Smooth muscle cell (in vitro differentiated cells): ENCODE results near the gene FGF12. TPM values are rescaled to one million over a fixed set of nuclear protein-coding genes. Genes with fewer than 3 reads are reported as not detected.

Experiments used
- DNase-seq: peaks from one replicate; lab custom pipeline; 2025; ENCODE audit not compliant: unreplicated experiment; lab: John Stamatoyannopoulos, UW
- H2AFZ ChIP-seq: fragments of 200-600 bp; sonication (generic); 2 replicates; pipeline ENCODE4 v1.6.0; 2016; ENCODE audit warnings: antibody characterized with exemption, low read depth, mild to moderate bottlenecking
- H3F3A ChIP-seq: fragments of 200-600 bp; sonication (generic); 2 replicates; pipeline ENCODE4 v1.6.0; 2017; ENCODE audit warnings: antibody characterized with exemption, low read depth
- H3K27ac ChIP-seq: fragments of 200-600 bp; sonication (generic); 2 replicates; pipeline ENCODE4 v1.5.1; 2016; ENCODE audit warnings: low read depth, mild to moderate bottlenecking
- H3K27me3 ChIP-seq: fragments of 200-600 bp; sonication (generic); 2 replicates; pipeline ENCODE4 v1.6.1; 2016; ENCODE audit warnings: low read depth, mild to moderate bottlenecking
- H3K36me3 ChIP-seq: fragments of 200-600 bp; sonication (generic); 2 replicates; pipeline ENCODE4 v1.5.1; 2016; ENCODE audit warnings: low read depth
- H3K4me1 ChIP-seq: fragments of 200-600 bp; sonication (generic); 2 replicates; pipeline ENCODE4 v1.5.1; 2016; ENCODE audit warnings: low read depth
- H3K4me2 ChIP-seq: fragments of 200-600 bp; sonication (generic); 2 replicates; pipeline ENCODE4 v1.6.0; 2016; ENCODE audit warnings: mild to moderate bottlenecking
- H3K4me3 ChIP-seq: fragments of 200-600 bp; sonication (generic); 2 replicates; pipeline ENCODE4 v1.5.1; 2016; ENCODE audit warnings: mild to moderate bottlenecking
- H3K79me2 ChIP-seq: fragments of 200-600 bp; sonication (generic); 2 replicates; pipeline ENCODE4 v1.6.0; 2016; ENCODE audit warnings: low read depth, mild to moderate bottlenecking
- H3K9ac ChIP-seq: fragments of 200-600 bp; sonication (generic); 2 replicates; pipeline ENCODE4 v1.6.0; 2016; ENCODE audit warnings: low read depth
- H3K9me3 ChIP-seq: fragments of 200-600 bp; sonication (generic); replicated peaks from 2 replicates; pipeline ENCODE4 v1.5.1; 2016; ENCODE audit warnings: low read depth
- H4K20me1 ChIP-seq: fragments of 200-600 bp; sonication (generic); 2 replicates; pipeline ENCODE4 v1.6.0; 2016; ENCODE audit warnings: low read depth
- WGBS: methylation state at CpG from one replicate; pipeline ENCODE4 v1.1.7; 2016; ENCODE audit warnings: low lambda C conversion rate; 5-methylcytosine and 5-hydroxymethylcytosine counted together
- polyA plus RNA-seq: library from polyadenylated mRNA; unstranded; fragments of >200 nt; fragmentation: Nextera tagmentation; extraction: Ambion mirVana; gene quantifications from 2 replicates; pipeline ENCODE4 v1.2.1, GENCODE V29; 2016
- total RNA-seq: library from RNA; depleted of rRNA; stranded (reverse); fragments of >200 nt; gene quantifications from 2 replicates; pipeline ENCODE4 v1.2.3, GENCODE V29; 2014
- TF ChIP-seq, protein P1 (sequence below): fragments of 200-600 bp; sonication (generic); IDR thresholded peaks from 2 replicates; pipeline ENCODE4 v1.5.1; 2017; ENCODE audit warnings: borderline replicate concordance, mild to moderate bottlenecking, antibody characterized with exemption; ENCODE audit not compliant: insufficient read depth, poor library complexity, severe bottlenecking

FGF12 gene
- total and polyA plus RNA-seq, 2 experiments from 2014 or later = 0.47 to 1.0 TPM

DNA sequence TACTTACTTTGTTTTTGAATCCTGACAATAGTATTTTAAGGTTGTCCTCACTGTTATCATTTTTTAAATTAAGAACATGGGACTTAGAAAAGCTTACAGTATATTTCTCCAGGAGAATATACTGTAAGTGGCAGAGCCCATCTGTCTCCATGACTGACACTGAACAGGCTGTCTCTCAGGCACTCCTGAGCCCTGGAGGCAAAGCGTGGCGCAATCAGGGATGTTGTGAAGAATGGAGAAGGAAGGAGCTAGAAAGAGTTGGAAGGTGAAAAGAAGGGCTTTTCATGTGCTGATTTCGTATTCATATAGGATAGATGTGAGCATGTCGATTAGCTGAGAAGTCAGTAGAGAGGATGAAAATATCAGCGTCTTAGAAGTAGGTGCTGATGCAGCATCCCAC, 41.5 kb downstream of the FGF12 start:
- peaks cover 3% of the 10 kb centered on the region for H3K9me3 ChIP-seq
- H3K4me2 ChIP-seq = no peak overlapping the region
- no peaks in the 10 kb centered on the region for H3K4me1 ChIP-seq
- no peaks in the 10 kb centered on the region for H3K36me3 ChIP-seq
- no peaks in the 10 kb centered on the region for H3K27me3 ChIP-seq
- H2AFZ ChIP-seq = no peak overlapping the region
- 84% methylated on average over 5 of the region's 5 CpGs for WGBS
- no peaks in the 10 kb centered on the region for H3F3A ChIP-seq
- H3K9ac ChIP-seq = no peak overlapping the region
- H4K20me1 ChIP-seq = no peaks in the 10 kb centered on the region
- TF ChIP-seq, protein P1, sequence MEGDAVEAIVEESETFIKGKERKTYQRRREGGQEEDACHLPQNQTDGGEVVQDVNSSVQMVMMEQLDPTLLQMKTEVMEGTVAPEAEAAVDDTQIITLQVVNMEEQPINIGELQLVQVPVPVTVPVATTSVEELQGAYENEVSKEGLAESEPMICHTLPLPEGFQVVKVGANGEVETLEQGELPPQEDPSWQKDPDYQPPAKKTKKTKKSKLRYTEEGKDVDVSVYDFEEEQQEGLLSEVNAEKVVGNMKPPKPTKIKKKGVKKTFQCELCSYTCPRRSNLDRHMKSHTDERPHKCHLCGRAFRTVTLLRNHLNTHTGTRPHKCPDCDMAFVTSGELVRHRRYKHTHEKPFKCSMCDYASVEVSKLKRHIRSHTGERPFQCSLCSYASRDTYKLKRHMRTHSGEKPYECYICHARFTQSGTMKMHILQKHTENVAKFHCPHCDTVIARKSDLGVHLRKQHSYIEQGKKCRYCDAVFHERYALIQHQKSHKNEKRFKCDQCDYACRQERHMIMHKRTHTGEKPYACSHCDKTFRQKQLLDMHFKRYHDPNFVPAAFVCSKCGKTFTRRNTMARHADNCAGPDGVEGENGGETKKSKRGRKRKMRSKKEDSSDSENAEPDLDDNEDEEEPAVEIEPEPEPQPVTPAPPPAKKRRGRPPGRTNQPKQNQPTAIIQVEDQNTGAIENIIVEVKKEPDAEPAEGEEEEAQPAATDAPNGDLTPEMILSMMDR = no peak
- no peak overlapping the region for H3K4me3 ChIP-seq
- H3K79me2 ChIP-seq = no peaks in the 10 kb centered on the region
- H3K27ac ChIP-seq = no peak overlapping the region
- no peak for DNase-seq

DNA sequence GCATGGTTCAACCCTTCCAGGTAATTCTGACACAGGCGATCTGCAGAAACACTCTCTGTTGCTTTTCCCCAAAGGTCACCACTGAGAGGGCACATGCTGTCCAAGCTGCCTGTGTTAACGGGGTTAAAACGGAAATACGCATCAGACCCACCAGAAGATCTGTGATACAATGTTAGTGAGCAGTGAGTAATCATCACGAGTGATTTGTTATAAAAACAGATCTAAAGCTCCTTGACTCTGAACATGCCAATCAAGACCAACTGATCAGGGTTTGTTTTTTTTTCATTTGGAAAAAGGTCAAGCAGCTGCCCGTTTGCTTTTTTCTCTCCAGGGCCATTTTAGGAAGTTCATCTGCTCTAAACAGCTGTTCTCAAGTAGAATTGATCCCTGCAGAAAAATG, 43.2 kb downstream of the FGF12 start:
- Histone ChIP-seq H3K4me1 (no peaks in the 10 kb centered on the region), H3K27ac (no peak overlapping the region), H3K79me2 (no peaks in the 10 kb centered on the region), H3K27me3 (no peaks in the 10 kb centered on the region), H4K20me1 (no peaks in the 10 kb centered on the region), H3K4me3 (no peak overlapping the region), H3K9ac (no peak overlapping the region), H2AFZ (no peak overlapping the region), H3K36me3 (no peaks in the 10 kb centered on the region), H3K9me3 (no peaks in the 10 kb centered on the region), H3K4me2 (no peak overlapping the region), H3F3A (no peaks in the 10 kb centered on the region)
- DNase-seq = no peak
- TF ChIP-seq, protein P1 = no peak
- WGBS = 86% methylated on average over 6 of the region's 6 CpGs

DNA sequence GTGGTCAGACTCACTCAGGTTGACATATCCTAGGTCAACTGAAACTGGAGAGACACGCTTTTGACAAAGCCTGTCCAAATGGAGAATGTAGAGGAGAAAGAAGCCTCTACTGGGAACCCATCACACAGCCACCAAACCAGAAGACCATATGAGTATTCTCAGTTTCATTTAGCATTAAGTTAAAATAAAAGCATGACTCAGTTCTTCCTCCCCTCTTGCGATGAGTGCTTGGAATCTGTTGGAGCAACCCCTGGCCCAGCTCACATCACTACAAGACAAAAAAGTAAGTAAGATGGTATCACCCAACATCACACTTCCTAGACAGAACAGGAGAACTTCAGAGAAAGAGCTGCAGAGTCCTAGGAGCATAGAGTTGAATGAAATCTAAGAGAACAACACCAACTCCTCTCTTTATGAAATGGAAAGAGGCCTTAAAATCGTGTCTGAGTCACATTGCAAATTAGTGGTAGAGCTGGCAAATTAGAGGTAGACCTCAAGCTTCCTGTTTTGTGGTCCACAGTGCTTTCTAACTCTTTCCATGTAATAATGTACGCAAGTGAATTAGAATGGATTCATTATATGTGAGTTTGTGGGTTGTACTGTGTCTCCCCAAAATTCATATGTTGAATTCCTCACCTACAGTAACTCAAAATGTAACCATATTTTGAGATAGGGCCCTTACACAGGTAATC, 51.2 kb downstream of the FGF12 start:
- TF ChIP-seq, protein P1 = no peak
- DNase-seq = no peak
- Histone ChIP-seq H3K9me3 (no peaks in the 10 kb centered on the region), H3K27ac (no peak overlapping the region), H3K4me1 (no peaks in the 10 kb centered on the region), H3K36me3 (no peaks in the 10 kb centered on the region), H2AFZ (no peak overlapping the region), H3K4me2 (no peak overlapping the region), H3K27me3 (no peaks in the 10 kb centered on the region), H3K4me3 (no peak overlapping the region), H3K79me2 (no peaks in the 10 kb centered on the region), H4K20me1 (no peaks in the 10 kb centered on the region), H3K9ac (no peak overlapping the region), H3F3A (no peaks in the 10 kb centered on the region)
- WGBS = 84% methylated on average over 4 of the region's 4 CpGs

DNA sequence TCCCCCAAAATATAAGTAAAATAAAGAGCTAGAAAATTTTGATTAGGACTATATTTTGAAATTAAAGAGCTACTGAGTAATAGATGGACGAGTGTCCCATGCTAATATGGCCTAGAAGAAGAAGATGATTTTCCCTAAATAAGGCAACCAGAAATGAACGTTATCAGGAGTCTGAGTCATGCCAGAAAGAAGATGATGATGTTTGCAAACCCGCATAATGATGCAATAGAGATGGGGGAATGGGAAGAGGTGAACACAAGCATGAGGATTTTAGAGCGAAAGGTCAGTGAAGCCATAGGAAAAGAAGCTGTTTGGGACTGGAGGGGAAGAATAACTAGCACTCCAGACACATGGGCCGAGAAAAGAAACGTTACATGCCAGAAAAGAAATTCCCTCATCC, 71.7 kb downstream of the FGF12 start:
- H3K4me2 ChIP-seq = no peak overlapping the region
- WGBS = 79% methylated on average over 6 of the region's 6 CpGs
- H3K79me2 ChIP-seq = no peaks in the 10 kb centered on the region

More for the DNA sequence above, 71.7 kb downstream of the FGF12 start:
- Histone ChIP-seq H3K9ac (no peak overlapping the region), H2AFZ (no peak overlapping the region), H3K36me3 (no peaks in the 10 kb centered on the region), H4K20me1 (no peaks in the 10 kb centered on the region), H3K4me3 (no peak overlapping the region), H3K27ac (no peak overlapping the region), H3F3A (no peaks in the 10 kb centered on the region), H3K4me1 (no peaks in the 10 kb centered on the region), H3K9me3 (no peaks in the 10 kb centered on the region), H3K27me3 (no peaks in the 10 kb centered on the region)
- TF ChIP-seq, protein P1 = no peak
- no peak for DNase-seq
